GM19351 (cell line): ENCODE data around the gene POLR3B.

Experiments used
- ATAC-seq: cut with Tn5 transposase; IDR thresholded peaks from one replicate; pipeline ENCODE4 v1.9.1; 2021; ENCODE audit warnings: mild to moderate bottlenecking, moderate library complexity; ENCODE audit not compliant: unreplicated experiment

POLR3B gene

GRCh38 chr12:106527356-106527755 is 169.8 kb downstream of the POLR3B start:
- ATAC-seq: no peak

GRCh38 chr12:106541201-106541600 is 183.7 kb downstream of the POLR3B start:
- no peak for ATAC-seq

- no peak for ATAC-seq
Measured at GRCh38 chr12:106551410-106551809, 193.9 kb downstream of the POLR3B start.

GRCh38 chr12:106552228-106552627 is 194.7 kb downstream of the POLR3B start:
- no peak for ATAC-seq
